WERI-Rb-1 (cell line): Measurements from ENCODE around the gene TRIM37.
"Not testable (repeated sequence)": the region's sequence is repeated elsewhere in the genome, so short reads cannot be mapped to it uniquely, and the experiment has no call there.

Source experiments
- DNase-seq: peaks from one replicate; pipeline ENCODE4 v3.0.0-alpha.2; 2020
- H3K27ac ChIP-seq: fragments of 250-450 bp; sonication (Bioruptor Pico); 2 replicates; pipeline ENCODE4 v1.5.1; 2020; ENCODE audit warnings: mild to moderate bottlenecking, moderate library complexity
- H3K27me3 ChIP-seq: fragments of 250-450 bp; sonication (Bioruptor Pico); 2 replicates; pipeline ENCODE4 v1.5.1; 2021; ENCODE audit warnings: mild to moderate bottlenecking, low read depth, moderate library complexity; ENCODE audit not compliant: insufficient read depth, severe bottlenecking
- H3K36me3 ChIP-seq: fragments of 250-450 bp; sonication (Bioruptor Pico); 2 replicates; pipeline ENCODE4 v1.5.1; 2020; ENCODE audit warnings: mild to moderate bottlenecking, moderate library complexity
- H3K4me3 ChIP-seq: 2 replicates; pipeline ENCODE4 v1.5.1; 2011; ENCODE audit warnings: low read depth, mild to moderate bottlenecking, control low read depth, low read length
- H3K9me3 ChIP-seq: fragments of 250-450 bp; sonication (Bioruptor Pico); 2 replicates; pipeline ENCODE4 v1.5.1; 2021; ENCODE audit warnings: mild to moderate bottlenecking, moderate library complexity; ENCODE audit not compliant: severe bottlenecking
- TF ChIP-seq, protein P1 (sequence below): IDR thresholded peaks from 2 replicates; pipeline ENCODE4 v1.5.1; 2011; ENCODE audit warnings: low read depth, mild to moderate bottlenecking, control low read depth, inconsistent platforms, low read length

Gene TRIM37

DNA sequence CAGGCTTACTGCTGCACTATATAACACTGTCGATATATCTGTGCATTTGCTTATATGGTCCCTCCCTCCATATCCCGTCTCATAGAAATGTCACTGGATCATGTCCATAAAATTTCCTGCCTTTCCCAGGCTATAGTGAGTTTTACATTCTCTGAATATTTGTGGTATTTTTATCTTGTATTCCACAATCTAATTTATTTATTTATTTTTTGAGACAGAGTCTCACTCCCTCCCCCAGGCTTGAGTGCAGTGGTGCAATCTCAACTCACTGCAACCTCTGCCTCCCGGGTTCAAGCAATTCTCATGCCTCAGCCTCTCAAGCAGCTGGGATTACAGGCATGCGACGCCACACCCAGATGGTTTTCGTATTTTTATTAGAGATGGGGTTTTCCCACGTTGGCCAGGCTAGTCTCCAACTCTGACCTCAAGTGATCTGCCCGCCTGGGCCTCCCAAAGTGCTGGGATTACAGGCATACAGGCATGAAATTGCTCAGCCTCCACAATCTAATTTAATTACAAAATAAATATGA is 12.9 kb downstream of the TRIM37 start:
- TF ChIP-seq, protein P1, sequence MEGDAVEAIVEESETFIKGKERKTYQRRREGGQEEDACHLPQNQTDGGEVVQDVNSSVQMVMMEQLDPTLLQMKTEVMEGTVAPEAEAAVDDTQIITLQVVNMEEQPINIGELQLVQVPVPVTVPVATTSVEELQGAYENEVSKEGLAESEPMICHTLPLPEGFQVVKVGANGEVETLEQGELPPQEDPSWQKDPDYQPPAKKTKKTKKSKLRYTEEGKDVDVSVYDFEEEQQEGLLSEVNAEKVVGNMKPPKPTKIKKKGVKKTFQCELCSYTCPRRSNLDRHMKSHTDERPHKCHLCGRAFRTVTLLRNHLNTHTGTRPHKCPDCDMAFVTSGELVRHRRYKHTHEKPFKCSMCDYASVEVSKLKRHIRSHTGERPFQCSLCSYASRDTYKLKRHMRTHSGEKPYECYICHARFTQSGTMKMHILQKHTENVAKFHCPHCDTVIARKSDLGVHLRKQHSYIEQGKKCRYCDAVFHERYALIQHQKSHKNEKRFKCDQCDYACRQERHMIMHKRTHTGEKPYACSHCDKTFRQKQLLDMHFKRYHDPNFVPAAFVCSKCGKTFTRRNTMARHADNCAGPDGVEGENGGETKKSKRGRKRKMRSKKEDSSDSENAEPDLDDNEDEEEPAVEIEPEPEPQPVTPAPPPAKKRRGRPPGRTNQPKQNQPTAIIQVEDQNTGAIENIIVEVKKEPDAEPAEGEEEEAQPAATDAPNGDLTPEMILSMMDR, result no peak
- H3K27ac ChIP-seq, result no peak overlapping the region
- no peak overlapping the region for H3K4me3 ChIP-seq
- peaks cover 2% of the 10 kb centered on the region for H3K9me3 ChIP-seq
- peak; percentile 31 for DNase-seq
- H3K36me3 ChIP-seq, result peaks cover 29% of the 10 kb centered on the region
- peaks cover 3% of the 10 kb centered on the region for H3K27me3 ChIP-seq

DNA sequence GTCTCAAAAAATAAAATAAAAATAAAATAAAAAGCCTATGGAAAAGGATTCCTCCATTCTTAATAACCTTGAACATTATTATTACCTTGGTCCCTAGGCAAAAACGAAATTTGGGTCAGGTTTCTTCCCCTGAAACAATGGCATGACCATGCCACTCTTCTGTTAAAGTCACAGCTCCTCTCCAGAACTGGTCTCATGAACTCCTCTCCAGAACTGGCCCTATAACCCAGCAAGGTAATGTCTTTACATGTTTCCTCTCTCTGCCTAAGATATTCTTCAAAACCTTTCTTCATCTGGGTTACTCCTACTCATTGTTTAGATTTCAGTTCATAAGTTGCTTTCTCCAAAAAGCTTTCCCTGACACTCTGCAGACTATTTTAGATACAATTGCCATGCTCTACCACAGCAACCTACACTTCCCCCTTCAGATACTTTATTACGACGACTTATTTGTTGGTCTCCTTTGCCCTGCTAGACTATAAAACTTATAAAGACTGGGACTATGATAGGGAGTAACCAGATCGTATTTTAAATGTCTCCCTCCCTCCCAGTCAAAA is 13.5 kb downstream of the TRIM37 start:
- peaks cover 32% of the 10 kb centered on the region for H3K36me3 ChIP-seq
- DNase-seq, result no peak
- TF ChIP-seq, protein P1, result no peak
- H3K9me3 ChIP-seq, result peaks cover 2% of the 10 kb centered on the region
- H3K27me3 ChIP-seq, result peaks cover 3% of the 10 kb centered on the region
- H3K27ac ChIP-seq, result no peak overlapping the region
- H3K4me3 ChIP-seq, result no peak overlapping the region

DNA sequence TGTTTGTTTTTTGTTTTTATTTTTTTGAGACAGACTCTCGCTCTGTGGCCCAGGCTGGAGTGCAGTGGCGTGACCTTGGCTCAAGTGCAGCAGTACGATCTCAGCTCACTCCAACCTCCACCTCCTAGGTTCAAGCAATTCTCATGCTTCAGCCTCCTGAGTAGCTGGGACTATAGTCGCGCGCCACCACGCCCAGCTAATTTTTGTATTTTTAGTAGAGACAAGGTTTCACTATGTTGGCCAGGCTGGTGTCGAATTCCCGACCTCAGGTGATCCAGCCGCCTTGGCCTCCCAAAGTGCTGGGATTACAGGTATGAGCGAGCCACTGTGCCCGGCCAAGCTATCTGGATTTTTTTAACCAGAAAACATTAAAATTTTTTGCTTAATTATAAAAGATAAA is 16.1 kb downstream of the TRIM37 start:
- H3K36me3 ChIP-seq, result peaks cover 42% of the 10 kb centered on the region
- not testable (repeated sequence) for H3K27ac ChIP-seq, DNase-seq, H3K9me3 ChIP-seq, H3K27me3 ChIP-seq, H3K4me3 ChIP-seq

- Histone ChIP-seq H3K27me3 (no peaks in the 10 kb centered on the region), H3K27ac (no peak overlapping the region), H3K36me3 (peaks cover 62% of the 10 kb centered on the region), H3K4me3 (no peak overlapping the region), H3K9me3 (no peaks in the 10 kb centered on the region)
- TF ChIP-seq, protein P1, result no peak
- no peak for DNase-seq
These were observed 22.5 kb downstream of the TRIM37 start for GRCh38 chr17:59084154-59084553.

- Histone ChIP-seq H3K4me3 (no peak overlapping the region), H3K36me3 (peaks cover 59% of the 10 kb centered on the region), H3K27ac (no peak overlapping the region), H3K27me3 (no peaks in the 10 kb centered on the region), H3K9me3 (no peaks in the 10 kb centered on the region)
- TF ChIP-seq, protein P1, result no peak
- no peak for DNase-seq
These were observed 32.2 kb downstream of the TRIM37 start for GRCh38 chr17:59074494-59074893.

DNA sequence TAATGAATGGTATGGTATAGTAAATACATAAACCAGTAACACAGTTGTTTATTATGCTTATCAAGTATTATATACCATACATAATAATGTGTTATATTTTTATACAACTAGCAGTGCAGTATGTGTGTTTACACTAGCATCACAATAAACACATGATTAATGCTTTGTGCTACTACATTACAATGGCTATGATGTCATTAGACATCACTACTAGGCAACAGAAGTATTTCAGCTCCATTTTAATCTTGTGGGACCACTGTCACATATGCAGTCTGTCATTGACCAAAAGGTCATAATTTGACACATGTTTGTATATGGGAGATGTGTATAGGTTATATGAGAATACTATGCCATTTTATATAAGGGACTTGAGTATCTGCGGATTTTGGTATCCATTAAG is 32.7 kb downstream of the TRIM37 start:
- no peak overlapping the region for H3K27ac ChIP-seq
- H3K27me3 ChIP-seq, result no peaks in the 10 kb centered on the region
- no peak for DNase-seq
- no peak overlapping the region for H3K4me3 ChIP-seq
- H3K9me3 ChIP-seq, result no peaks in the 10 kb centered on the region
- TF ChIP-seq, protein P1, result no peak
- peaks cover 55% of the 10 kb centered on the region for H3K36me3 ChIP-seq
